ENCODE results near the gene FBXL13.
"Not testable (repeated sequence)": the region's sequence is repeated elsewhere in the genome, so short reads cannot be mapped to it uniquely, and the experiment has no call there.

Gene FBXL13

GRCh38 chr7:102806613-102807012 is 268.0 kb downstream of the FBXL13 start:
- in situ Hi-C loops (cut with MboI; ENCODE audit: low sequenced_read_pairs, unreplicated experiment): no loop called here
- no peak for DNase-seq (ENCODE audit: low spot score)
- TF ChIP-seq CTCF (IDR thresholded peaks at IDR 0.05; ENCODE audit: borderline replicate concordance, control extremely low read depth, extremely low read depth, insufficient read depth, missing control alignments): no peak

- in situ Hi-C loops (cut with MboI; ENCODE audit: low sequenced_read_pairs, unreplicated experiment): not testable (repeated sequence)
Measured at GRCh38 chr7:102795987-102796595, 278.5 kb downstream of the FBXL13 start.

GRCh38 chr7:102794567-102794966 is 280.0 kb downstream of the FBXL13 start:
- DNase-seq (ENCODE audit: low spot score); in situ Hi-C loops (cut with MboI; ENCODE audit: low sequenced_read_pairs, unreplicated experiment): not testable (repeated sequence)

More at GRCh38 chr7:102795987-102796595, 278.5 kb downstream of the FBXL13 start:
- not testable (repeated sequence) for DNase-seq (ENCODE audit: low spot score)

- in situ Hi-C loops (cut with MboI; ENCODE audit: low sequenced_read_pairs, unreplicated experiment); DNase-seq (ENCODE audit: low spot score): not testable (repeated sequence)
Measured at GRCh38 chr7:102791831-102792230, 282.8 kb downstream of the FBXL13 start.

- in situ Hi-C loops (cut with MboI; ENCODE audit: low sequenced_read_pairs, unreplicated experiment); DNase-seq (ENCODE audit: low spot score): not testable (repeated sequence)
Measured at GRCh38 chr7:102791367-102791766, 283.2 kb downstream of the FBXL13 start.

- DNase-seq (ENCODE audit: low spot score): not testable (repeated sequence)
Measured at GRCh38 chr7:102790364-102791100, 284.1 kb downstream of the FBXL13 start.

GRCh38 chr7:102788770-102789169 is 285.8 kb downstream of the FBXL13 start:
- in situ Hi-C loops (cut with MboI; ENCODE audit: low sequenced_read_pairs, unreplicated experiment); DNase-seq (ENCODE audit: low spot score): not testable (repeated sequence)

More at GRCh38 chr7:102790364-102791100, 284.1 kb downstream of the FBXL13 start:
- in situ Hi-C loops (cut with MboI; ENCODE audit: low sequenced_read_pairs, unreplicated experiment): not testable (repeated sequence)

GRCh38 chr7:102780926-102781325 is 293.7 kb downstream of the FBXL13 start:
- in situ Hi-C loops (cut with MboI; ENCODE audit: low sequenced_read_pairs, unreplicated experiment): not testable (repeated sequence)

GRCh38 chr7:102778663-102779062 is 295.9 kb downstream of the FBXL13 start:
- DNase-seq (ENCODE audit: low spot score); in situ Hi-C loops (cut with MboI; ENCODE audit: low sequenced_read_pairs, unreplicated experiment): not testable (repeated sequence)

More at GRCh38 chr7:102780926-102781325, 293.7 kb downstream of the FBXL13 start:
- not testable (repeated sequence) for DNase-seq (ENCODE audit: low spot score)

GRCh38 chr7:102776217-102776616 is 298.4 kb downstream of the FBXL13 start:
- in situ Hi-C loops (cut with MboI; ENCODE audit: low sequenced_read_pairs, unreplicated experiment); DNase-seq (ENCODE audit: low spot score): not testable (repeated sequence)

GRCh38 chr7:102770467-102770866 is 304.1 kb downstream of the FBXL13 start:
- DNase-seq (ENCODE audit: low spot score): not testable (repeated sequence)
- in situ Hi-C loops (cut with MboI; ENCODE audit: low sequenced_read_pairs, unreplicated experiment): loop anchor here (25.0 kb wide), 1 partner anchor 292 kb away; the partner anchor contains the start of gene FBXL13

- in situ Hi-C loops (cut with MboI; ENCODE audit: low sequenced_read_pairs, unreplicated experiment): loop anchor here (25.0 kb wide), 1 partner anchor 293 kb away; the partner anchor contains the start of gene FBXL13
- DNase-seq (ENCODE audit: low spot score): not testable (repeated sequence)
Measured at GRCh38 chr7:102769657-102770192, 304.9 kb downstream of the FBXL13 start.

- DNase-seq (ENCODE audit: low spot score): not testable (repeated sequence)
- in situ Hi-C loops (cut with MboI; ENCODE audit: low sequenced_read_pairs, unreplicated experiment): loop anchor here (25.0 kb wide), 1 partner anchor 299 kb away; the partner anchor contains the start of gene FBXL13
Measured at GRCh38 chr7:102763295-102763905, 311.2 kb downstream of the FBXL13 start.
